HG03060 (cell line): Measurements from ENCODE around the gene DHRS11.

Experiments used
- ATAC-seq: cut with Tn5 transposase; IDR thresholded peaks from one replicate; pipeline ENCODE4 v1.9.1; 2021; ENCODE audit warnings: low read depth, moderate number of reproducible peaks; ENCODE audit not compliant: unreplicated experiment

Gene DHRS11

GRCh38 chr17:36647636-36648035 is 56.0 kb downstream of the DHRS11 start:
- ATAC-seq: no peak

DNA sequence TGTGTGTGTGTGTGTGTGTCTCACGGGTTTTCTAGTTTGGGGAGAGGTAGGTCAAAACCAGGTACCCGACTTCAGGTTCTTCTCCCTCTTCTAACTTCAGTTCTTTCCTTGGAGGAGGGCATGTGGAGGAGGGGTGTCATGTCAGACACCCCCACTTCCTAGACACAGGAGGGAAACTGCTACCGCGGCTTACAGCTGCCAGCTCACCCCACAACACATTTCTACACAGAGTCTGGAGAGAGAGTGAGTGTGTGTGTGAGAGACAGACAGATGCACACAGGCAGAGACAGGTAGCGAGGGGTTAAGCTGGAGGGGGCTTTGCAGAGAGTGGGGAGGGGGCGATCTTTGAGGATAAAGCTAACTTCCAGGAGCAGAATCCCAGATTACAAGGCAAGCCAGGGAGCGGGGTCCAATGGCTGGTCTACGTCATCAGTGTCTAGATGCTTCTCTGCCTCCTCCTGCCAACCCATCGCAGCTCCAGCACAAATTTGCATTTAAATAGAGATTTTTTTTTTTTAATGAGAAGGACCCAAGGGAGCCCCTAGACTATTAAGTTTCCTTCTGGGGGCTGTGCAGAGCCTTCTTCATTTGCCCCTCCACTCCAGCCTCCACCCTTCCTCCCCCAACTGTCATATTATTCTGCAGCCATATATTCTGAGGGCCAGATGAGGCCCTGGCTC is 58.6 kb downstream of the DHRS11 start:
- no peak for ATAC-seq
